SU-DHL-6 (cell line): ENCODE results near the gene MTA3.

Source experiments
- H2AFZ ChIP-seq: fragments of 200-600 bp; sonication (generic); 2 replicates; pipeline ENCODE4 v1.6.1; 2014; ENCODE audit warnings: low read depth, mild to moderate bottlenecking, moderate library complexity, mixed read lengths, antibody characterized with exemption, low read length; ENCODE audit not compliant: severe bottlenecking
- H3F3A ChIP-seq: fragments of 200-600 bp; shearing (Covaris generic); 2 replicates; pipeline ENCODE4 v1.6.0; 2016; ENCODE audit warnings: antibody characterized with exemption, mild to moderate bottlenecking; ENCODE audit not compliant: insufficient read depth
- H3K27ac ChIP-seq: fragments of 200-600 bp; sonication (generic); 2 replicates; pipeline ENCODE4 v1.5.1; 2016; ENCODE audit warnings: low read depth, mild to moderate bottlenecking, low read length, moderate library complexity, mixed read lengths
- H3K27me3 ChIP-seq: fragments of 200-600 bp; sonication (generic), shearing (Covaris generic); 2 replicates; pipeline ENCODE4 v1.6.0; 2014; ENCODE audit warnings: mild to moderate bottlenecking, low read length
- H3K36me3 ChIP-seq: fragments of 200-600 bp; sonication (generic); 2 replicates; pipeline ENCODE4 v1.6.1; 2014; ENCODE audit warnings: mild to moderate bottlenecking, low read length, mixed read lengths
- H3K4me2 ChIP-seq: fragments of 300-600, 200-600 bp; shearing (Covaris generic), sonication (generic); 2 replicates; pipeline ENCODE4 v1.6.0; 2014; ENCODE audit warnings: low read length, low read depth, mild to moderate bottlenecking; ENCODE audit not compliant: poor library complexity, severe bottlenecking
- H3K4me3 ChIP-seq: fragments of 200-600 bp; sonication (generic); 2 replicates; pipeline ENCODE4 v1.5.1; 2014; ENCODE audit warnings: antibody characterized with exemption, low read length, mild to moderate bottlenecking, mixed read lengths; ENCODE audit not compliant: insufficient read depth, poor library complexity, severe bottlenecking
- H3K79me2 ChIP-seq: fragments of 200-600 bp; sonication (generic); 2 replicates; pipeline ENCODE4 v1.6.1; 2014; ENCODE audit warnings: mild to moderate bottlenecking, low read length, moderate library complexity; ENCODE audit not compliant: insufficient read depth
- H3K9ac ChIP-seq: fragments of 200-600 bp; sonication (generic); 2 replicates; pipeline ENCODE4 v1.7.0; 2014; ENCODE audit warnings: mild to moderate bottlenecking, low read length
- H3K9me2 ChIP-seq: fragments of 200-600 bp; sonication (generic); replicated peaks from 2 replicates; pipeline ENCODE4 v1.6.1; 2014; ENCODE audit warnings: low read length; ENCODE audit not compliant: insufficient read depth
- H3K9me3 ChIP-seq: fragments of 200-600 bp; sonication (generic); 2 replicates; pipeline ENCODE4 v1.6.1; 2014; ENCODE audit warnings: low read length, mixed read lengths; ENCODE audit not compliant: insufficient read depth
- H4K20me1 ChIP-seq: fragments of 200-600 bp; sonication (generic); 2 replicates; pipeline ENCODE4 v1.6.1; 2014; ENCODE audit warnings: low read depth, mild to moderate bottlenecking, antibody characterized with exemption, low read length, moderate library complexity, mixed read lengths
- EZH2phosphoT487 ChIP-seq: fragments of 200-600 bp; sonication (generic), shearing (Covaris generic); conservative IDR thresholded peaks from 2 replicates; pipeline ENCODE4 v1.6.1; 2018; ENCODE audit warnings: mild to moderate bottlenecking, antibody characterized with exemption, low read length, moderate library complexity, mixed read lengths
- TF ChIP-seq, protein P1 (sequence below): fragments of 200-600 bp; sonication (generic); IDR thresholded peaks from one replicate; pipeline ENCODE4 v1.5.1; 2017; ENCODE audit warnings: antibody characterized with exemption, mild to moderate bottlenecking, low read length, moderate library complexity; ENCODE audit not compliant: insufficient read depth, poor library complexity, severe bottlenecking

MTA3 gene

DNA sequence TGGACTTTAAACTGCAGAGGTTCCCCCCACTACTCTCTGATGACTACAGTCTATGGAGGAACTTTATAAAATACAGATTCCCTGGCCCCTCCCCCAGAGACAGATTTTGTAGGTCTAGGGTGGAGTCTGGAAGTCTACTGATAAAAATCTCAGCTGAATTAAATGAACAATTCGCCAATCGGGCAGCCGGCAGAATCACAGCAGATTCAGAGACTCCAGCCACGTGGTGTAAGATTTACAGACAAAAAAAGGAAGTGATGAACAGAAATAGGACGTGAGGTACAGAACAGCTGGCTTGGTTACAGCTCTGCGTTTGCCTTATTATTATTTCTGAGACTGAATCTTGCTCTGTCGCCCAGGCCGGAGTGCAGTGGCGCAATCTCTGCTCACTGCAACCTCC lies 21.4 kb upstream of the MTA3 start:
- peak overlapping the region; percentile 79 for H3K4me2 ChIP-seq
- H3K9ac ChIP-seq: peak overlapping the region; percentile 67
- H3K4me3 ChIP-seq: peak overlapping the region; percentile 48

DNA sequence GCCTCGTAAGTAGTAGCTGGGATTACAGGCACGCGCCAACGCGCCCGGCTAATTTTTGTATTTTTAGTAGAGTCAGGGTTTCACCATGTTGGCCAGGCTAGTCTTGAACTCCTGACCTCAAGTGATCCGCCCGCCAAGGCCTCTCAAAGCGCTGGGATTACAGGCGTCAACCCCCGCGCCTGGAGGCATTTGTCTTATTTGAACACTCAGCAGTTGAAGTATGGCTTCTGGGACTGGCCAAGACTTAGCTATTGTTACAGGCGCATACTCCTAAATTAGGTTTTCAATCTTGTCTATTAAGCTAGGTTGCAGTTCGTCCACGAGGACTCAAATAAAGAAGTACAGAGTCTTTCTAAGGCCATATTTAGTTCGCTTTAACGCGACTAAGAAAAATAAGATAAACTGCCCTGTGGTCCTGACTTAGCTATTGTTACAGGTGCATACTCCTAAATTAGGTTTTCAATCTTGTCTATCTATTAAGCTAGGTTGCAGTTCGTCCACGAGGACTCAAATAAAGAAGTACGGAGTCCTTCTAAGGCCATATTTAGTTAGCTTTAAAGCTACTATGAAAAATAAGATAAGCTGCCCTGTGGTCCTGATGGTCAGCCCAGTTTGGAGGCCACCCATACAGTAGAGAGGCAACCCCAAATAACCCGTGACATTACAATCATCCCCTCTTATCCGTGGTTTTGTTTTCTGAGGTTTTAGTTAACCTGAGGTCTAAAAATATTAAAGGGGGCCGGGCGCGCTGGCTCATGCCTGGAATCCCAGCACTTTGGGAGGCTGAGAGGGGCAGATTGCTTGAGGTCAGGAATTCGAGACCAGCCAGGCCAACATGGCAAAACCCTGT lies 20.8 kb upstream of the MTA3 start:
- H3K79me2 ChIP-seq: no peaks in the 10 kb centered on the region
- no peaks in the 10 kb centered on the region for H3K27me3 ChIP-seq
- H3K9me2 ChIP-seq: no peaks in the 10 kb centered on the region
- peak overlapping the region; percentile 48 for H3K4me3 ChIP-seq
- H3K27ac ChIP-seq: peak overlapping the region; percentile 94
- peaks cover 34% of the 10 kb centered on the region for H3F3A ChIP-seq
- TF ChIP-seq, protein P1, sequence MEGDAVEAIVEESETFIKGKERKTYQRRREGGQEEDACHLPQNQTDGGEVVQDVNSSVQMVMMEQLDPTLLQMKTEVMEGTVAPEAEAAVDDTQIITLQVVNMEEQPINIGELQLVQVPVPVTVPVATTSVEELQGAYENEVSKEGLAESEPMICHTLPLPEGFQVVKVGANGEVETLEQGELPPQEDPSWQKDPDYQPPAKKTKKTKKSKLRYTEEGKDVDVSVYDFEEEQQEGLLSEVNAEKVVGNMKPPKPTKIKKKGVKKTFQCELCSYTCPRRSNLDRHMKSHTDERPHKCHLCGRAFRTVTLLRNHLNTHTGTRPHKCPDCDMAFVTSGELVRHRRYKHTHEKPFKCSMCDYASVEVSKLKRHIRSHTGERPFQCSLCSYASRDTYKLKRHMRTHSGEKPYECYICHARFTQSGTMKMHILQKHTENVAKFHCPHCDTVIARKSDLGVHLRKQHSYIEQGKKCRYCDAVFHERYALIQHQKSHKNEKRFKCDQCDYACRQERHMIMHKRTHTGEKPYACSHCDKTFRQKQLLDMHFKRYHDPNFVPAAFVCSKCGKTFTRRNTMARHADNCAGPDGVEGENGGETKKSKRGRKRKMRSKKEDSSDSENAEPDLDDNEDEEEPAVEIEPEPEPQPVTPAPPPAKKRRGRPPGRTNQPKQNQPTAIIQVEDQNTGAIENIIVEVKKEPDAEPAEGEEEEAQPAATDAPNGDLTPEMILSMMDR: no peak
- TF ChIP-seq EZH2phosphoT487: no peak
- no peaks in the 10 kb centered on the region for H3K9me3 ChIP-seq
- H4K20me1 ChIP-seq: no peaks in the 10 kb centered on the region
- H2AFZ ChIP-seq: peak overlapping the region; percentile 79
- peak overlapping the region; percentile 67 for H3K9ac ChIP-seq
- no peaks in the 10 kb centered on the region for H3K36me3 ChIP-seq
- H3K4me2 ChIP-seq: peak overlapping the region; percentile 79

More for the DNA sequence above, 21.4 kb upstream of the MTA3 start:
- H2AFZ ChIP-seq: peak overlapping the region; percentile 79
- H3K9me3 ChIP-seq: no peaks in the 10 kb centered on the region
- peak overlapping the region; percentile 94 for H3K27ac ChIP-seq
- no peaks in the 10 kb centered on the region for H3K9me2 ChIP-seq
- TF ChIP-seq, protein P1: no peak
- TF ChIP-seq EZH2phosphoT487: no peak
- no peaks in the 10 kb centered on the region for H4K20me1 ChIP-seq
- no peaks in the 10 kb centered on the region for H3K36me3 ChIP-seq
- H3F3A ChIP-seq: peaks cover 34% of the 10 kb centered on the region
- no peaks in the 10 kb centered on the region for H3K27me3 ChIP-seq
- H3K79me2 ChIP-seq: no peaks in the 10 kb centered on the region

DNA sequence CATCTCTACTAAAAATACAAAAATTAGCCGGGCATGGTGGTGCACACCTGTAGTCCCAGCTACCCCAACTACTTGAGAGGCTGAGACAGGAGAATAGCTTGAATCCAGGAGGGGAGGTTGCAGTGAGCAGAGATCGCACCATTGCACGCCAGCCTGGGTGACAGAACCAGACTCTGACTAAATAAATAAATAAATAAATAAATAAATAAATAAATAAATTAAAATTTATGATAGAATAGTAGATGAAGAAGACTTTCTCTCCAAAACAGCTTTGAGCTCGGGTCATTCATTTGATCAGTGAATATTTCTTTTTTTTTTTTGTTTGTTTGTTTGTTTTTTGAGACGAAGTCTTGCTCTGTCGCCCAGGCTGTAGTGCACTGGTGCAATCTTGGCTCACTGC lies 17.6 kb upstream of the MTA3 start:
- Histone ChIP-seq H3K36me3 (no peaks in the 10 kb centered on the region), H3F3A (peaks cover 30% of the 10 kb centered on the region), H3K27ac (no peak overlapping the region), H3K4me3 (no peak overlapping the region), H3K79me2 (no peaks in the 10 kb centered on the region), H4K20me1 (no peaks in the 10 kb centered on the region), H3K9me3 (no peaks in the 10 kb centered on the region), H3K4me2 (no peak overlapping the region), H3K27me3 (no peaks in the 10 kb centered on the region), H3K9ac (no peak overlapping the region), H3K9me2 (no peaks in the 10 kb centered on the region), H2AFZ (no peak overlapping the region)
- TF ChIP-seq EZH2phosphoT487: no peak
- TF ChIP-seq, protein P1: no peak
